ENCODE measurements around the gene AGPAT3.

- TF ChIP-seq, protein P1, sequence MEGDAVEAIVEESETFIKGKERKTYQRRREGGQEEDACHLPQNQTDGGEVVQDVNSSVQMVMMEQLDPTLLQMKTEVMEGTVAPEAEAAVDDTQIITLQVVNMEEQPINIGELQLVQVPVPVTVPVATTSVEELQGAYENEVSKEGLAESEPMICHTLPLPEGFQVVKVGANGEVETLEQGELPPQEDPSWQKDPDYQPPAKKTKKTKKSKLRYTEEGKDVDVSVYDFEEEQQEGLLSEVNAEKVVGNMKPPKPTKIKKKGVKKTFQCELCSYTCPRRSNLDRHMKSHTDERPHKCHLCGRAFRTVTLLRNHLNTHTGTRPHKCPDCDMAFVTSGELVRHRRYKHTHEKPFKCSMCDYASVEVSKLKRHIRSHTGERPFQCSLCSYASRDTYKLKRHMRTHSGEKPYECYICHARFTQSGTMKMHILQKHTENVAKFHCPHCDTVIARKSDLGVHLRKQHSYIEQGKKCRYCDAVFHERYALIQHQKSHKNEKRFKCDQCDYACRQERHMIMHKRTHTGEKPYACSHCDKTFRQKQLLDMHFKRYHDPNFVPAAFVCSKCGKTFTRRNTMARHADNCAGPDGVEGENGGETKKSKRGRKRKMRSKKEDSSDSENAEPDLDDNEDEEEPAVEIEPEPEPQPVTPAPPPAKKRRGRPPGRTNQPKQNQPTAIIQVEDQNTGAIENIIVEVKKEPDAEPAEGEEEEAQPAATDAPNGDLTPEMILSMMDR (conservative IDR thresholded peaks at IDR 0.05 in 1 of 2, IDR thresholded peaks at IDR 0.05 in 1 of 2; ENCODE audit: low read depth in 1 of 2, low read length in 2 of 2): no peak
- no peak for TF ChIP-seq EZH2 (IDR thresholded peaks at IDR 0.05; ENCODE audit: low read length, missing control alignments)
Measured at GRCh38 chr21:43971992-43972255, 106.9 kb downstream of the AGPAT3 start.
